Subcutaneous adipose tissue (tissue), 4 donors: ENCODE data around the gene SMAP1. TPM values are rescaled to one million over a fixed set of nuclear protein-coding genes. Genes with fewer than 3 reads are reported as not detected.

Source experiments
- CTCF ChIP-seq: fragments of 450-650 bp; IDR thresholded peaks from one replicate; pipeline ENCODE4 v1.5.1; 2016; ENCODE audit warnings: low read depth, mild to moderate bottlenecking, control low read depth, antibody characterized with exemption, moderate library complexity
- total RNA-seq, 4 donors: library from RNA; depleted of rRNA; stranded (reverse); fragments of >200 nt; gene quantifications; one replicate each; pipeline ENCODE4 v1.1.0, GENCODE V29; 2016

SMAP1 gene
- total RNA-seq, 4 donors from 2014 or later = 28.8 to 38.8 (median 34.3) TPM

GRCh38 chr6:70831427-70831826, 163.7 kb downstream of the SMAP1 start:
- TF ChIP-seq CTCF = no peak

- TF ChIP-seq CTCF = no peak
These were observed 166.8 kb downstream of the SMAP1 start for GRCh38 chr6:70834520-70834919.

GRCh38 chr6:70838907-70839285, 171.2 kb downstream of the SMAP1 start:
- no peak for TF ChIP-seq CTCF

- no peak for TF ChIP-seq CTCF
These were observed 171.9 kb downstream of the SMAP1 start for GRCh38 chr6:70839286-70840266.

- TF ChIP-seq CTCF = no peak
These were observed 173.4 kb downstream of the SMAP1 start for GRCh38 chr6:70841112-70841511.

GRCh38 chr6:70842541-70842940, 174.9 kb downstream of the SMAP1 start:
- TF ChIP-seq CTCF = no peak

- TF ChIP-seq CTCF = no peak
These were observed 175.7 kb downstream of the SMAP1 start for GRCh38 chr6:70843328-70843918.
